GM12878 (cell line): ENCODE measurements around the gene CDPF1. TPM values are rescaled to one million over a fixed set of nuclear protein-coding genes. Genes with fewer than 3 reads are reported as not detected.

Experiments used
- ATAC-seq: fragments of 200-7000 bp; cut with Tn5 transposase; 3 replicates; pipeline ENCODE4 v1.9.1; 2020; ENCODE audit warnings: mild to moderate bottlenecking, moderate library complexity
- BruUV-seq: library from RNA; stranded (reverse); fragments of 400-500 nt; replicated peaks from 2 replicates; lab custom pipeline; 2021; lab: Mats Ljungman, UMichigan
- CTCF ChIA-PET: fragments of 300-600 bp; sonication (Branson Sonifier 250); formaldehyde crosslinking; extraction: SDS; loops from one replicate; lab custom pipeline; 2021; ENCODE audit warnings: inconsistent platforms; lab: Yijun Ruan, JAX
- POLR2A ChIA-PET: fragments of 350-600 bp; formaldehyde crosslinking; extraction: SDS; loops from one replicate; lab custom pipeline; 2021; ENCODE audit warnings: inconsistent platforms; lab: Charles Lee
- RAD21 ChIA-PET: fragments of 300-600 bp; sonication (Branson Sonifier 250); formaldehyde crosslinking; loops from one replicate; lab custom pipeline; 2023; ENCODE audit warnings: antibody characterized with exemption; ENCODE audit not compliant: unreplicated experiment; lab: Charles Lee
- SMC1A ChIA-PET: fragments of 300-600 bp; sonication (Branson Sonifier 250); formaldehyde crosslinking; loops from one replicate; lab custom pipeline; 2023; ENCODE audit not compliant: unreplicated experiment, uncharacterized antibody; lab: Charles Lee
- DNase-seq: peaks from one replicate; pipeline ENCODE4 v3.0.0-alpha.2; 2011; ENCODE audit warnings: low read depth, low spot score
- FAIRE-seq: peaks from 3 replicates; lab custom pipeline; 2011; peaks lifted over from hg19 to GRCh38; lab: Jason Lieb, UNC
- H2AFZ ChIP-seq: 2 replicates; pipeline ENCODE4 v1.6.0; 2011; ENCODE audit warnings: low read depth, low read length, control low read depth; ENCODE audit not compliant: control insufficient read depth
- H3K27ac ChIP-seq: 2 replicates; pipeline ENCODE4 v1.5.1; 2011; ENCODE audit warnings: control low read depth; ENCODE audit not compliant: control insufficient read depth, insufficient read depth
- H3K27me3 ChIP-seq, 2 experiments: replicated peaks in 1 of 2; 2 replicates each; pipeline versions ENCODE4 v1.6.0 to v1.6.1; 2011; ENCODE audit warnings: low read length in 1 of 2; ENCODE audit not compliant: control insufficient read depth in 2 of 2, insufficient read depth in 2 of 2
- H3K36me3 ChIP-seq, 2 experiments: 2 replicates each; pipeline ENCODE4 v1.5.1; 2011; ENCODE audit warnings: low read length in 1 of 2; ENCODE audit not compliant: control insufficient read depth in 2 of 2, insufficient read depth in 2 of 2
- H3K4me1 ChIP-seq: 2 replicates; pipeline ENCODE4 v1.6.1; 2011; ENCODE audit warnings: mild to moderate bottlenecking, low read length, moderate library complexity, mixed read lengths; ENCODE audit not compliant: control insufficient read depth, insufficient read depth
- H3K4me2 ChIP-seq: 2 replicates; pipeline ENCODE4 v1.6.0; 2011; ENCODE audit warnings: control low read depth; ENCODE audit not compliant: control insufficient read depth, insufficient read depth
- H3K4me3 ChIP-seq: fragments of 200-600 bp; sonication (generic); 2 replicates; pipeline ENCODE4 v1.5.1; 2016
- H3K79me2 ChIP-seq: 2 replicates; pipeline ENCODE4 v1.6.0; 2011; ENCODE audit warnings: low read length; ENCODE audit not compliant: control insufficient read depth, insufficient read depth
- H3K9ac ChIP-seq: 2 replicates; pipeline ENCODE4 v1.8.0; 2011; ENCODE audit warnings: low read length, control low read depth, mixed read lengths; ENCODE audit not compliant: control insufficient read depth, insufficient read depth
- H3K9me3 ChIP-seq: replicated peaks from 3 replicates; pipeline ENCODE4 v1.5.1; 2011; ENCODE audit warnings: mild to moderate bottlenecking, low read length; ENCODE audit not compliant: control insufficient read depth, insufficient read depth
- H4K20me1 ChIP-seq: 2 replicates; pipeline ENCODE4 v1.6.0; 2011; ENCODE audit not compliant: control insufficient read depth, insufficient read depth
- BACH1 ChIP-seq: fragments of 450-650 bp; IDR thresholded peaks from 2 replicates; pipeline ENCODE4 v1.6.1; 2017; ENCODE audit warnings: mild to moderate bottlenecking, borderline replicate concordance
- E2F4 ChIP-seq: IDR thresholded peaks from 2 replicates; pipeline ENCODE4 v1.6.1; 2012; ENCODE audit warnings: low read depth, low read length, improper control_type of control experiment
- EP300 ChIP-seq, 2 experiments: fragments of 150-350 bp in 1 of 2; IDR thresholded peaks; 2 replicates each; pipeline ENCODE4 v1.6.1; 2011 to 2012; ENCODE audit warnings: low read depth in 2 of 2, low read length in 2 of 2, borderline replicate concordance in 1 of 2, improper control_type of control experiment in 1 of 2, inconsistent platforms in 1 of 2; ENCODE audit not compliant: control insufficient read depth in 1 of 2
- HDAC6 ChIP-seq: fragments of 200-600 bp; sonication (generic); IDR thresholded peaks from one replicate; pipeline ENCODE4 v1.8.0; 2017; ENCODE audit warnings: antibody characterized with exemption; ENCODE audit not compliant: unreplicated experiment
- HDGF ChIP-seq: fragments of 450-650 bp; IDR thresholded peaks from 2 replicates; pipeline ENCODE4 v1.6.1; 2016; ENCODE audit warnings: antibody characterized with exemption
- JUNB ChIP-seq: IDR thresholded peaks from 2 replicates; pipeline ENCODE4 v1.6.1; 2016; ENCODE audit warnings: antibody characterized with exemption, mild to moderate bottlenecking
- MLLT1 ChIP-seq: fragments of 450-650 bp; IDR thresholded peaks from 2 replicates; pipeline ENCODE4 v1.6.1; 2016; ENCODE audit warnings: mild to moderate bottlenecking
- MXI1 ChIP-seq: fragments of 150-350 bp; IDR thresholded peaks from 2 replicates; pipeline ENCODE4 v1.6.1; 2011; ENCODE audit warnings: low read depth, mild to moderate bottlenecking, inconsistent platforms, low read length, improper control_type of control experiment
- PAX8 ChIP-seq: fragments of 450-650 bp; IDR thresholded peaks from 2 replicates; pipeline ENCODE4 v1.6.1; 2017; ENCODE audit warnings: mild to moderate bottlenecking, moderate library complexity
- RCOR1 ChIP-seq: conservative IDR thresholded peaks from 2 replicates; pipeline ENCODE4 v1.6.1; 2012; ENCODE audit warnings: low read depth, low read length, improper control_type of control experiment
- TBL1XR1 ChIP-seq: IDR thresholded peaks from 2 replicates; pipeline ENCODE4 v1.6.1; 2012; ENCODE audit warnings: low read depth, low read length, improper control_type of control experiment
- WGBS: methylation state at CpG from one replicate; pipeline ENCODE4 v1.1.6; 2016; ENCODE audit warnings: low lambda C conversion rate; ENCODE audit not compliant: insufficient replicate concordance, insufficient coverage; ENCODE audit errors: missing lambda C conversion rate; 5-methylcytosine and 5-hydroxymethylcytosine counted together
- in situ Hi-C: fragments of 300-500 bp; cut with MboI; formaldehyde crosslinking; loops from 9 replicates; pipeline ENCODE4 v1.14.3; 2018; ENCODE audit warnings: mixed read lengths
- intact Hi-C: fragments of 100-400 bp; cut with micrococcal nuclease; formaldehyde crosslinking; loops from one replicate; pipeline ENCODE4 v1.14.2; 2022; ENCODE audit not compliant: unreplicated experiment
- polyA plus RNA-seq, 11 experiments: library from polyadenylated mRNA; depleted of rRNA in 4 of 11; unstranded in 6 of 11; stranded (reverse) in 5 of 11; fragments of >200 nt; fragmentation: Nextera tagmentation in 4 of 11; fragmentation: Illumina TruSeq in 1 of 11; extraction: Ambion mirVana in 4 of 11; extraction: Trizol in 1 of 11; gene quantifications; 1 replicate in 1 of 11; 2 replicates in 10 of 11; pipeline versions ENCODE4 v1.2.1 to v1.2.3, GENCODE V29; 2011 to 2016; ENCODE audit warnings: inconsistent platforms in 2 of 11, missing spikeins in 2 of 11, low read depth in 1 of 11
- total RNA-seq, 4 experiments: library from RNA; depleted of rRNA in 3 of 4; stranded (reverse); fragments of >200 nt in 3 of 4; fragmentation: Illumina TruSeq in 1 of 4; extraction: Trizol in 1 of 4; gene quantifications; 2 replicates each; pipeline versions ENCODE4 v1.2.1 to v1.2.3, GENCODE V29; 2013 to 2021
- TF ChIP-seq, protein P1 (sequence below): IDR thresholded peaks from 2 replicates; pipeline ENCODE4 v1.6.1; 2012; ENCODE audit warnings: mild to moderate bottlenecking, low read depth, low read length

The CDPF1 gene
- total and polyA plus RNA-seq, 10 of the 15 experiments (the other 5 are each of a cell fraction or from before 2014, with no cell fraction given), result 1.0 to 22.4 (median 7.9) TPM

DNA sequence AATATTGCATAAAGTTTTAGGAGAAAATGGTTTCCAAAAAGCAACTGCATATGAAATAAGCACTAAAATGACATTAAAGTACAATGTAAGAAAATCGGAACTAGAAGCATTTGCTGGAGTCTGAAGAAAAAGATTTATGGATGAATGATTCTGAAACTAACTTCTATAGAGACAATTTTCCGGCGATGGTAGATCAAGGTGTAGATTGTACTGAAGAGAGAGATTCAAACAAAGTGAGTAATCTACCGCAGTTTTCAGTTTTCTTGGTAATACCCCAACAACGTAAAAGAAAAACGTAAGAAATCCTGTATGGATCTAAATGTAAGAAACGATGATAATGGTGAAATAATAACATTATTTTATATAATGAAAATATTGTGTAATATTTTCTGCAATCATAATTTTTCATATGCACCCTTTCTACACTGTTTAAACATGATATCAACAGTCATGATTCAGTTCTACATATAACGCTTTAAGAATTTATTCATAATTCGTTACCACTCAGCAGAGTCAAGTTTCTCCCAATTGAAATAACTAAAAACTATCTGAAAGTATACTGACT is 1.8 kb upstream of the CDPF1 start (continued):
- TF ChIP-seq, protein P1, sequence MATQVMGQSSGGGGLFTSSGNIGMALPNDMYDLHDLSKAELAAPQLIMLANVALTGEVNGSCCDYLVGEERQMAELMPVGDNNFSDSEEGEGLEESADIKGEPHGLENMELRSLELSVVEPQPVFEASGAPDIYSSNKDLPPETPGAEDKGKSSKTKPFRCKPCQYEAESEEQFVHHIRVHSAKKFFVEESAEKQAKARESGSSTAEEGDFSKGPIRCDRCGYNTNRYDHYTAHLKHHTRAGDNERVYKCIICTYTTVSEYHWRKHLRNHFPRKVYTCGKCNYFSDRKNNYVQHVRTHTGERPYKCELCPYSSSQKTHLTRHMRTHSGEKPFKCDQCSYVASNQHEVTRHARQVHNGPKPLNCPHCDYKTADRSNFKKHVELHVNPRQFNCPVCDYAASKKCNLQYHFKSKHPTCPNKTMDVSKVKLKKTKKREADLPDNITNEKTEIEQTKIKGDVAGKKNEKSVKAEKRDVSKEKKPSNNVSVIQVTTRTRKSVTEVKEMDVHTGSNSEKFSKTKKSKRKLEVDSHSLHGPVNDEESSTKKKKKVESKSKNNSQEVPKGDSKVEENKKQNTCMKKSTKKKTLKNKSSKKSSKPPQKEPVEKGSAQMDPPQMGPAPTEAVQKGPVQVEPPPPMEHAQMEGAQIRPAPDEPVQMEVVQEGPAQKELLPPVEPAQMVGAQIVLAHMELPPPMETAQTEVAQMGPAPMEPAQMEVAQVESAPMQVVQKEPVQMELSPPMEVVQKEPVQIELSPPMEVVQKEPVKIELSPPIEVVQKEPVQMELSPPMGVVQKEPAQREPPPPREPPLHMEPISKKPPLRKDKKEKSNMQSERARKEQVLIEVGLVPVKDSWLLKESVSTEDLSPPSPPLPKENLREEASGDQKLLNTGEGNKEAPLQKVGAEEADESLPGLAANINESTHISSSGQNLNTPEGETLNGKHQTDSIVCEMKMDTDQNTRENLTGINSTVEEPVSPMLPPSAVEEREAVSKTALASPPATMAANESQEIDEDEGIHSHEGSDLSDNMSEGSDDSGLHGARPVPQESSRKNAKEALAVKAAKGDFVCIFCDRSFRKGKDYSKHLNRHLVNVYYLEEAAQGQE, result no peak
- TF ChIP-seq PAX8 (no peak), BACH1 (no peak), RCOR1 (no peak)

GRCh38 chr22:46251266-46251665 is 1.2 kb upstream of the CDPF1 start:
- TF ChIP-seq E2F4 (no peak), HDGF (no peak), HDAC6 (no peak), RCOR1 (no peak), MXI1 (no peak), EP300 (IDR thresholded peaks at IDR 0.05; ENCODE audit: borderline replicate concordance in 1 of 2, control insufficient read depth in 1 of 2, low read depth in 2 of 2, low read length in 2 of 2) (no peak), MLLT1 (peak; percentile 78; the same call in 1 of the 2 replicates), TBL1XR1 (no peak), JUNB (no peak)
- SMC1A ChIA-PET, result no interaction called here
- FAIRE-seq (peak; percentile 61), ATAC-seq (no peak), DNase-seq (no peak)
- Histone ChIP-seq H3K79me2 (peaks cover 16% of the 10 kb centered on the region), H3K27ac (peak overlapping the region; percentile 81; the same call in 1 of the 2 replicates), H3K27me3 (no peaks in the 10 kb centered on the region), H3K4me2 (peak overlapping the region; percentile 78), H3K4me1 (peaks cover 7% of the 10 kb centered on the region; the same call in 1 of the 2 replicates), H2AFZ (no peak overlapping the region; the same call in 1 of the 2 replicates), H3K36me3 (no peaks in the 10 kb centered on the region), H4K20me1 (no peaks in the 10 kb centered on the region), H3K9me3 (no peaks in the 10 kb centered on the region), H3K9ac (peak overlapping the region; percentile 85), H3K4me3 (peak overlapping the region; percentile 77)
- intact Hi-C loops (loop anchor here (5.0 kb wide), 2 partner anchors 46 to 99 kb away; partner anchors contain the start of genes GTSE1 and PPARA), in situ Hi-C loops (no loop called here)
- CTCF ChIA-PET, result interaction anchor here (0.6 to 1.5 kb wide), 3 partner anchors 16 to 871 kb away, joined by 3 to 4 read pairs (median 3); no protein-coding TSS in a partner anchor
- BruUV-seq, result no TSS peak
- WGBS, result 68% methylated on average over 7 of the region's 7 CpGs
- POLR2A ChIA-PET, result no interaction called here
- RAD21 ChIA-PET, result interaction anchor here (2.1 kb wide), 1 partner anchor 45 kb away, joined by 7 read pairs; the partner anchor contains the start of gene GTSE1
